ENCODE measurements around the gene CYP46A1. TPM values are rescaled to one million over a fixed set of nuclear protein-coding genes. Genes with fewer than 3 reads are reported as not detected.

CYP46A1 gene
- total and polyA plus RNA-seq, 10 donors = 0.11 to 0.85 (median 0.32) TPM

GRCh38 chr14:99730876-99731546 is 46.9 kb downstream of the CYP46A1 start:
- Histone ChIP-seq H3K36me3 (no peaks in the 10 kb centered on the region), H3K4me3 (peak overlapping the region in 1 of 8 donors; percentile 69), H3K9me3 (no peaks in the 10 kb centered on the region), H3K27ac (no peak overlapping the region), H3K27me3 (replicated peaks in 1 of 7) (peaks cover 0 to 96% (median 20%) of the 10 kb centered on the region in 7 donors), H3K4me1 (peaks cover 0 to 50% (median 14%) of the 10 kb centered on the region in 6 donors)
- 74 to 79% (median 77%) methylated on average over 7 to 13 of the region's 13 CpGs for WGBS, 5 donors
- DNase-seq = peak; percentile 50
- TF ChIP-seq POLR2AphosphoS5 (IDR thresholded peaks at IDR 0.05) = no peak
- TF ChIP-seq, protein P1, sequence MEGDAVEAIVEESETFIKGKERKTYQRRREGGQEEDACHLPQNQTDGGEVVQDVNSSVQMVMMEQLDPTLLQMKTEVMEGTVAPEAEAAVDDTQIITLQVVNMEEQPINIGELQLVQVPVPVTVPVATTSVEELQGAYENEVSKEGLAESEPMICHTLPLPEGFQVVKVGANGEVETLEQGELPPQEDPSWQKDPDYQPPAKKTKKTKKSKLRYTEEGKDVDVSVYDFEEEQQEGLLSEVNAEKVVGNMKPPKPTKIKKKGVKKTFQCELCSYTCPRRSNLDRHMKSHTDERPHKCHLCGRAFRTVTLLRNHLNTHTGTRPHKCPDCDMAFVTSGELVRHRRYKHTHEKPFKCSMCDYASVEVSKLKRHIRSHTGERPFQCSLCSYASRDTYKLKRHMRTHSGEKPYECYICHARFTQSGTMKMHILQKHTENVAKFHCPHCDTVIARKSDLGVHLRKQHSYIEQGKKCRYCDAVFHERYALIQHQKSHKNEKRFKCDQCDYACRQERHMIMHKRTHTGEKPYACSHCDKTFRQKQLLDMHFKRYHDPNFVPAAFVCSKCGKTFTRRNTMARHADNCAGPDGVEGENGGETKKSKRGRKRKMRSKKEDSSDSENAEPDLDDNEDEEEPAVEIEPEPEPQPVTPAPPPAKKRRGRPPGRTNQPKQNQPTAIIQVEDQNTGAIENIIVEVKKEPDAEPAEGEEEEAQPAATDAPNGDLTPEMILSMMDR (IDR thresholded peaks at IDR 0.05 in 8 of 11, conservative IDR thresholded peaks at IDR 0.05 in 3 of 11) = no peak
- TF ChIP-seq POLR2A (IDR thresholded peaks at IDR 0.05) = no peak
- intact Hi-C loops (cut with DNase I; ENCODE audit: low total_unique reads) = loop anchor here (2.0 kb wide), 1 partner anchor 154 kb away; no protein-coding TSS in a partner anchor

DNA sequence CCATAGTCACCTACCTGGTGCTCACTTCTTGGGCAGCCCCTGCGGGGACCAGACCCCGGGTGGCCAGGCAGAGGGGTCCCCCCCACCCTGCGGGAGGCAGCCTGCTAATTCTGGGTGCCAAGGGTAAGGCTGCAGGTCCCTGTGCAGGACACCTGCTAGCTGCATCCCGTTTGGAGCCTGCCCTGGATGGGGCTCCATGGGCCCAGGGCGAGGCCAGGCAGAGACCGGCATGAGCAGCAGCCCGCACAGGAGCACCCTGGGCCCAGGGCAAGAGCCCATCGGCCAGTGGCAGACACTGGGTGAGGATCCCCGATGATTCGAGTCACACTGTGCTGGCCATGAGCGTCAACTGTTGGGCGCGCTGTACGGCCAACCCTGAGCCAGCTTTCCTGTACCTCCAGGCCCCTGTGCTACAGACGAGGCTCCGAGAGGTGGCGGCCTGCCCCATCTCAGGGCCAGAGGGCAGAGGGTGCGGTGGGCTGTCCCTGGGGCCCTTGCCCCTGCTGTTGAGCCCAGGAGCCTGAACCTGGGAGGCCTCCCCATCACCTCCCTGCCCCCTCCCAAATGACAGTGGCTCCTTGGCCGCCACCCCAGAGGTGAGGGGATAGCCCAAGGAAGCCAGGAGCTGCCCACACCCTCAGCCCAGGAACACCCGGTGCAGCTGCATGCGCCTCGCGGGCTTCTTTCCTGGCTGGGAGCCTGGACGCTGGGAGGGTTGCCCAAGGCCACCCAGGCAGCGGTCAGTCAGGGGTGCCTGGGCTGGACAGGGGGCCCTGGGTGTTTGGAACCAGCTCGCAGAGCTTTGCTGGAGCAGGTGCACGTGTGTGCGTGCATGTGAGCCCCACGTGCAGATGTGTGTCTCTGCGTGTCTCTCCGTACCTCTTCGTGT is 47.7 kb downstream of the CYP46A1 start:
- Histone ChIP-seq H3K9me3 (no peaks in the 10 kb centered on the region), H3K27ac (no peak overlapping the region), H3K4me1 (peaks cover 0 to 54% (median 16%) of the 10 kb centered on the region in 6 donors), H3K27me3 (replicated peaks in 1 of 7) (peaks cover 0 to 96% (median 13%) of the 10 kb centered on the region in 7 donors), H3K4me3 (no peak overlapping the region), H3K36me3 (no peaks in the 10 kb centered on the region)
- TF ChIP-seq, protein P1 (IDR thresholded peaks at IDR 0.05 in 8 of 11, conservative IDR thresholded peaks at IDR 0.05 in 3 of 11) = no peak
- TF ChIP-seq POLR2AphosphoS5 (IDR thresholded peaks at IDR 0.05) (no peak), POLR2A (IDR thresholded peaks at IDR 0.05) (no peak)
- intact Hi-C loops (cut with DNase I; ENCODE audit: low total_unique reads) = loop anchor here (2.0 kb wide), 1 partner anchor 153 kb away; no protein-coding TSS in a partner anchor
- 82 to 85% (median 84%) methylated on average over 15 to 32 of the region's 32 CpGs for WGBS, 5 donors
- peak; percentile 73 for DNase-seq

GRCh38 chr14:99732436-99733210 is 48.5 kb downstream of the CYP46A1 start:
- Histone ChIP-seq H3K4me3 (no peak overlapping the region), H3K9me3 (no peaks in the 10 kb centered on the region), H3K27ac (no peak overlapping the region), H3K36me3 (no peaks in the 10 kb centered on the region), H3K4me1 (peaks cover 0 to 62% (median 24%) of the 10 kb centered on the region in 6 donors), H3K27me3 (replicated peaks in 1 of 7) (peaks cover 0 to 96% (median 14%) of the 10 kb centered on the region in 7 donors)
- intact Hi-C loops (cut with DNase I; ENCODE audit: low total_unique reads) = no loop called here
- no peak for TF ChIP-seq POLR2A (IDR thresholded peaks at IDR 0.05)
- TF ChIP-seq POLR2AphosphoS5 (IDR thresholded peaks at IDR 0.05) = no peak
- TF ChIP-seq, protein P1 (IDR thresholded peaks at IDR 0.05 in 8 of 11, conservative IDR thresholded peaks at IDR 0.05 in 3 of 11) = no peak
- peak; percentile 69 for DNase-seq
- 83 to 89% (median 84%) methylated on average over 9 to 23 of the region's 23 CpGs for WGBS, 5 donors
